Heart left ventricle (tissue), 13 donors: Measurements from ENCODE around the gene DCK.

Experiments
- CTCF ChIP-seq, 12 donors: fragments of 200-600 bp; sonication (generic) in 4 of 12; IDR thresholded peaks; one replicate each; pipeline versions ENCODE4 v1.5.0 to v1.8.0; 2018 to 2022; ENCODE audit warnings: antibody characterized with exemption in 12 of 12, mild to moderate bottlenecking in 5 of 12
- POLR2A ChIP-seq, 2 donors: fragments of 450-650 bp; IDR thresholded peaks; one replicate each; pipeline ENCODE4 v1.6.1; 2017; ENCODE audit warnings: antibody characterized with exemption in 2 of 2, mild to moderate bottlenecking in 2 of 2, moderate library complexity in 2 of 2
- donor health status: ischemic (EF 13 %, LVEDD 7.1; RV severe dilation, severe dysfunction).
- donor health status: DM: no; HTN: yes; CAD: no.
- donor health status: DM: no; HTN: no; CAD: no.
- donor health status: ischemic (EF 25% LVEDD 6.9; RV normal size, moderate dysfunction).
- donor health status: ischemic (EF 25% LVEDD 5.7; RV mildly dilated, moderate dysfunction).
- donor health status: ischemic (EF 35%, LVEDD 5.7; RV mildly dilated, moderate dysfunction).
- donor health status: nonischemic (EF 11% LVEDD 7.7; RV severe dilation, severe dysfunction).
- donor health status: DM: yes; HTN: yes; CAD: no.
- donor health status: PGD.
- donor health status: ischemic (EF 29% LVEDD 5.4; RV normal size, mild dysfunction).
- donor health status: nonischemic (EF 23%, LVEDD 6.1; RV moderate dilation, normal function).

DNA sequence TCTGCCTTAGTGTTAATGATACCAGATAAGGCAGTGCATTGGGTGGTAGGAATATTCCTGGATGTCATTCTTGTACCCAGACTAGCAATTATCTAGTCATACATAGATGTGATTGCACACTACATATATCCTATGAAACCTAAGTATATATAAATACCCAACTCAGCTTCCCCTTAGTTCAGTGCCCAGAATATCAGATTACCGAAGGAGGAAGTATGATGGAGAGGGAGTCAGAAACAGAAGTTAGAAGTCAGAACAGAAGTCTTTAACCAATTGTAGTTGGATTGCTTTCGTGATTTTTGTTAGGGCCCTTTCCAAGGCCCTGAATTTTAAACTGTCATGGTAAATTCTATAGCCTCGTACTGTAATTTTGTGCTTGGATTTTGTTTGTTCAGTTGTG is 48.4 kb upstream of the DCK start:
- TF ChIP-seq CTCF (IDR thresholded peaks at IDR 0.05) (no peak), POLR2A (IDR thresholded peaks at IDR 0.05) (no peak)
